H9 (cell line): Measurements from ENCODE around the gene CIT. TPM values are rescaled to one million over a fixed set of nuclear protein-coding genes. Genes with fewer than 3 reads are reported as not detected.

Source experiments
- DNase-seq: peaks from one replicate; pipeline ENCODE4 v3.0.0-alpha.2; 2017
- H2AFZ ChIP-seq: one replicate; pipeline ENCODE4 v1.6.1; 2013; ENCODE audit warnings: mild to moderate bottlenecking, low read length, control low read depth, moderate library complexity
- H2AK5ac ChIP-seq: 2 replicates; pipeline ENCODE4 v1.6.1; 2013; ENCODE audit warnings: low read length, control low read depth, mixed read lengths; ENCODE audit not compliant: insufficient read length
- H2BK120ac ChIP-seq: one replicate; pipeline ENCODE4 v1.6.1; 2013; ENCODE audit warnings: low read depth, mild to moderate bottlenecking, low read length, control low read depth, inconsistent platforms; ENCODE audit not compliant: poor library complexity, severe bottlenecking
- H2BK12ac ChIP-seq: 2 replicates; pipeline ENCODE4 v1.6.1; 2013; ENCODE audit warnings: low read length, control low read depth, mixed read lengths, low read depth; ENCODE audit not compliant: insufficient read length
- H2BK15ac ChIP-seq: 2 replicates; pipeline ENCODE4 v1.6.1; 2013; ENCODE audit warnings: low read depth, low read length, control low read depth
- H2BK20ac ChIP-seq: one replicate; pipeline ENCODE4 v1.6.1; 2013; ENCODE audit warnings: low read depth, mild to moderate bottlenecking, low read length, control low read depth, inconsistent platforms; ENCODE audit not compliant: poor library complexity, severe bottlenecking
- H2BK5ac ChIP-seq: 2 replicates; pipeline ENCODE4 v1.6.1; 2013; ENCODE audit warnings: low read length, control low read depth, mixed read lengths; ENCODE audit not compliant: insufficient read length
- H3K14ac ChIP-seq: 2 replicates; pipeline ENCODE4 v1.6.1; 2013; ENCODE audit warnings: low read length, control low read depth; ENCODE audit not compliant: insufficient read depth
- H3K18ac ChIP-seq: 2 replicates; pipeline ENCODE4 v1.6.1; 2013; ENCODE audit warnings: low read depth, mild to moderate bottlenecking, mixed read lengths, low read length, control low read depth; ENCODE audit not compliant: insufficient read length
- H3K23ac ChIP-seq: 2 replicates; pipeline ENCODE4 v1.6.1; 2013; ENCODE audit warnings: low read length, control low read depth, mixed read lengths, low read depth; ENCODE audit not compliant: insufficient read length
- H3K23me2 ChIP-seq: 2 replicates; pipeline ENCODE4 v1.6.1; 2013; ENCODE audit warnings: low read depth, mild to moderate bottlenecking, mixed read lengths, low read length, control low read depth; ENCODE audit not compliant: insufficient read length, poor library complexity, severe bottlenecking
- H3K27ac ChIP-seq: 2 replicates; pipeline ENCODE4 v1.5.1; 2013; ENCODE audit warnings: low read length, control low read depth, mixed read lengths, low read depth; ENCODE audit not compliant: insufficient read length
- H3K27me3 ChIP-seq: 2 replicates; pipeline ENCODE4 v1.6.1; 2013; ENCODE audit warnings: low read length, control low read depth, inconsistent platforms; ENCODE audit not compliant: insufficient read depth
- H3K4ac ChIP-seq: 2 replicates; pipeline ENCODE4 v1.6.1; 2013; ENCODE audit warnings: low read depth, mild to moderate bottlenecking, control low read depth, inconsistent platforms, low read length, moderate library complexity
- H3K4me1 ChIP-seq: 2 replicates; pipeline ENCODE4 v1.6.1; 2013; ENCODE audit warnings: low read length, control low read depth, inconsistent platforms; ENCODE audit not compliant: insufficient read depth
- H3K4me2 ChIP-seq: 2 replicates; pipeline ENCODE4 v1.6.1; 2013; ENCODE audit warnings: low read length, control low read depth, mixed read lengths; ENCODE audit not compliant: insufficient read length, insufficient read depth
- H3K56ac ChIP-seq: 2 replicates; pipeline ENCODE4 v1.6.1; 2013; ENCODE audit warnings: low read depth, mild to moderate bottlenecking, mixed read lengths, low read length, control low read depth; ENCODE audit not compliant: insufficient read length
- H3K79me1 ChIP-seq: 2 replicates; pipeline ENCODE4 v1.6.1; 2013; ENCODE audit warnings: low read depth, mild to moderate bottlenecking, moderate library complexity, low read length, control low read depth, inconsistent platforms; ENCODE audit not compliant: insufficient read depth, poor library complexity, severe bottlenecking
- H3K79me2 ChIP-seq: 2 replicates; pipeline ENCODE4 v1.6.1; 2013; ENCODE audit warnings: low read length, control low read depth, inconsistent platforms; ENCODE audit not compliant: insufficient read depth
- H3K9ac ChIP-seq: 2 replicates; pipeline ENCODE4 v1.6.1; 2013; ENCODE audit warnings: low read length, control low read depth, mixed read lengths; ENCODE audit not compliant: insufficient read length; ENCODE audit errors: extremely low read depth
- H3K9me3 ChIP-seq: one replicate; pipeline ENCODE4 v1.6.1; 2013; ENCODE audit warnings: low read depth, low read length, inconsistent platforms; ENCODE audit not compliant: control insufficient read depth
- H3T11ph ChIP-seq: one replicate; pipeline ENCODE4 v1.6.1; 2013; ENCODE audit warnings: mild to moderate bottlenecking, low read length, control low read depth, inconsistent platforms
- H4K20me1 ChIP-seq: one replicate; pipeline ENCODE4 v1.6.1; 2013; ENCODE audit not compliant: control insufficient read depth, insufficient read length, insufficient read depth
- H4K5ac ChIP-seq: 2 replicates; pipeline ENCODE4 v1.6.1; 2013; ENCODE audit warnings: low read depth, mild to moderate bottlenecking, mixed read lengths, low read length, control low read depth; ENCODE audit not compliant: insufficient read length
- H4K8ac ChIP-seq: replicated peaks from 2 replicates; pipeline ENCODE4 v1.6.1; 2013; ENCODE audit warnings: low read length, control low read depth, mixed read lengths, low read depth; ENCODE audit not compliant: insufficient read length
- H4K91ac ChIP-seq: 2 replicates; pipeline ENCODE4 v1.6.1; 2013; ENCODE audit warnings: low read depth, mild to moderate bottlenecking, moderate library complexity, mixed read lengths, low read length, control low read depth; ENCODE audit not compliant: insufficient read length
- H3K27ac Mint-ChIP-seq, 3 experiments: 2 replicates in 2 of 3; 3 replicates in 1 of 3; pipeline ENCODE4 v1.8.0; 2020 to 2021; ENCODE audit warnings: mixed read lengths in 3 of 3, mild to moderate bottlenecking in 1 of 3, moderate library complexity in 1 of 3
- H3K27me3 Mint-ChIP-seq: 2 replicates; pipeline ENCODE4 v1.8.0; 2021; ENCODE audit warnings: low read depth, mild to moderate bottlenecking, moderate library complexity, mixed read lengths
- H3K36me3 Mint-ChIP-seq, 3 experiments: 2 replicates in 2 of 3; 3 replicates in 1 of 3; pipeline ENCODE4 v1.8.0; 2020 to 2021; ENCODE audit warnings: low read depth in 3 of 3, mixed read lengths in 3 of 3; ENCODE audit not compliant: insufficient read depth in 1 of 3
- H3K4me1 Mint-ChIP-seq, 2 experiments: 2 replicates each; pipeline ENCODE4 v1.8.0; 2020; ENCODE audit warnings: mixed read lengths in 2 of 2
- H3K4me3 Mint-ChIP-seq, 2 experiments: 2 replicates in 1 of 2; 3 replicates in 1 of 2; pipeline ENCODE4 v1.8.0; 2020 to 2021; ENCODE audit warnings: mild to moderate bottlenecking in 2 of 2, mixed read lengths in 2 of 2, moderate library complexity in 1 of 2
- H3K9me3 Mint-ChIP-seq, 2 experiments: 2 replicates in 1 of 2; 3 replicates in 1 of 2; pipeline ENCODE4 v1.8.0; 2020; ENCODE audit warnings: mild to moderate bottlenecking in 2 of 2, mixed read lengths in 2 of 2, moderate library complexity in 1 of 2
- CTCF ChIP-seq: fragments of 200-600 bp; sonication (generic); conservative IDR thresholded peaks from 3 replicates; pipeline ENCODE4 v1.8.0; 2021; ENCODE audit warnings: antibody characterized with exemption, mild to moderate bottlenecking
- WGBS: extraction: QIAGEN DNeasy Blood & Tissue Kit; methylation state at CpG from one replicate; pipeline ENCODE4 v1.1.7; 2013; ENCODE audit warnings: missing lambda C conversion rate, low lambda C conversion rate, mixed read lengths; ENCODE audit not compliant: insufficient read length; ENCODE audit errors: extremely low coverage; 5-methylcytosine and 5-hydroxymethylcytosine counted together
- total RNA-seq: library from RNA; stranded (reverse); gene quantifications from 2 replicates; pipeline ENCODE4 v1.2.1, GENCODE V29; 2021

Gene CIT
- total RNA-seq, 1 experiment from 2014 or later, result 55.3 TPM

DNA sequence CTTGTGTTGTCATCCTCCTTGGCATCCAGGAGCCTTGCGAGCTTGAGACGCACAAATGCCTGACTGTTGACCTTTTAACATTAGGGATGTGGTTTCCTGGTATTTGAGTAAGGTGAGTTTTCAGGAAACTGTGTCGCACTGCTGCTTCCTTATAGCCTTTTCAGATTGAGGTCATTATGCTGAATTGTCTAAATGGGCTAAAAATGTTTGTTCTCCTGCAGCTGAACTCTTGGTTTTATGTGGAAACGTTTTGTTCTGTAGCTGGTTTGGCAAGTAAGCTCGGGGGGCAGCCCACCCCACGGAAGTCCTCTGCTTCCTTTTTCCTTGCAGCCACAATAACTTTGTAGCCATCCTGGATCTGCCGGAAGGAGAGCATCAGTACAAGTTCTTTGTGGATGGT is 203.5 kb downstream of the CIT start:
- Histone ChIP-seq H4K20me1 (no peaks in the 10 kb centered on the region), H2BK120ac (no peak overlapping the region), H4K8ac (no peak overlapping the region), H2BK15ac (no peak overlapping the region), H3T11ph (no peak overlapping the region), H4K5ac (no peak overlapping the region), H2BK20ac (no peak overlapping the region), H3K9ac (no peak overlapping the region), H3K23me2 (no peaks in the 10 kb centered on the region), H3K4ac (no peak overlapping the region), H3K56ac (no peak overlapping the region), H3K4me1 (no peaks in the 10 kb centered on the region), H3K14ac (no peak overlapping the region), H3K18ac (no peak overlapping the region), H2AK5ac (no peak overlapping the region), H3K79me1 (peaks cover 4% of the 10 kb centered on the region), H3K23ac (no peak overlapping the region), H3K4me2 (no peak overlapping the region), H3K27me3 (no peaks in the 10 kb centered on the region), H2BK12ac (no peak overlapping the region), H3K27ac (no peak overlapping the region), H3K79me2 (no peaks in the 10 kb centered on the region), H2BK5ac (no peak overlapping the region), H4K91ac (no peak overlapping the region), H2AFZ (no peak overlapping the region), H3K9me3 (no peaks in the 10 kb centered on the region)
- no peak overlapping the region for H3K4me3 Mint-ChIP-seq
- H3K36me3 Mint-ChIP-seq, result peaks cover 60 to 90% (median 85%) of the 10 kb centered on the region in 3 experiments
- no peaks in the 10 kb centered on the region for H3K9me3 Mint-ChIP-seq
- H3K4me1 Mint-ChIP-seq, result peaks cover 5 to 12% of the 10 kb centered on the region in 2 experiments
- 0 out of 7 replicates have a peak overlapping the region, but pooled peaks of 1 of the 3 experiments have one; percentile 59 for H3K27ac Mint-ChIP-seq
- no peak for TF ChIP-seq CTCF
- WGBS, result no CpG with 5 or more reads among the region's 7 CpGs
- H3K27me3 Mint-ChIP-seq, result no peaks in the 10 kb centered on the region
- no peak for DNase-seq
